NCI-H2171 (cell line): Measurements from ENCODE around the gene SH3RF3.

Experiments used
- DNase-seq: peaks from one replicate; lab custom pipeline; 2025; lab: John Stamatoyannopoulos, UW

SH3RF3 gene

DNA sequence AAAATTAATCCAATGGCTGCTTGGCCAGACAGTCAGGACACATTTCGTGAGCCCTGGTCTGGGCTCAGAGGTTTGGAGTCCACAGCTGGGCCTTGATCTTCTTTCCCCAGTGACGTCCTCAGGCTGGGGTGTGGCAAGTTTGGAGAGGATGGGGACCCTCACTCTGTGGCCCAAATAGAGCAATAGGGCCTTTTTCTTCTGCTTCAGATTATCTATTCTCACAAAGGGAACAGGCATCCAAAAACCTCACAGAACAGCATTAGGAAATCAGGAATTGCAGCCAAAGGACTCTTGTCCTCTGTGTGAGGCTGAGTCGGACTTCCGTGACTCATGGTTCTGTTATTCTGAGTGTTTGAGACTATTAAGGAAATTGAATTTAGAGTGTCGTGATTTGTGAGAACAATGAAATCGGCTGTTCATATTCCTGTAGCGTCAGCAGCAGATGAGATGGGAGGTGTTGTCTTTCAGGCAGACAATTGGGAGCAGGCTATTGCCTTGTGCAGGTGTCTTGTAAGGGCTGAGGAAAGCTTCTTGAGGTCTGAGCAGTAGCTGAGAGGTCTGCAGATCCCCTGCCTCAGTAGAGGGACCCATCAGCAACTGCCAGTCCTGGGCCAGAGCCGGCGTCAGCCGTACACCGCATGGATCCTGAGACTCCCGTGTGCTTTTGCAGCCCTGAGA, 113.8 kb downstream of the SH3RF3 start:
- DNase-seq: no peak

DNA sequence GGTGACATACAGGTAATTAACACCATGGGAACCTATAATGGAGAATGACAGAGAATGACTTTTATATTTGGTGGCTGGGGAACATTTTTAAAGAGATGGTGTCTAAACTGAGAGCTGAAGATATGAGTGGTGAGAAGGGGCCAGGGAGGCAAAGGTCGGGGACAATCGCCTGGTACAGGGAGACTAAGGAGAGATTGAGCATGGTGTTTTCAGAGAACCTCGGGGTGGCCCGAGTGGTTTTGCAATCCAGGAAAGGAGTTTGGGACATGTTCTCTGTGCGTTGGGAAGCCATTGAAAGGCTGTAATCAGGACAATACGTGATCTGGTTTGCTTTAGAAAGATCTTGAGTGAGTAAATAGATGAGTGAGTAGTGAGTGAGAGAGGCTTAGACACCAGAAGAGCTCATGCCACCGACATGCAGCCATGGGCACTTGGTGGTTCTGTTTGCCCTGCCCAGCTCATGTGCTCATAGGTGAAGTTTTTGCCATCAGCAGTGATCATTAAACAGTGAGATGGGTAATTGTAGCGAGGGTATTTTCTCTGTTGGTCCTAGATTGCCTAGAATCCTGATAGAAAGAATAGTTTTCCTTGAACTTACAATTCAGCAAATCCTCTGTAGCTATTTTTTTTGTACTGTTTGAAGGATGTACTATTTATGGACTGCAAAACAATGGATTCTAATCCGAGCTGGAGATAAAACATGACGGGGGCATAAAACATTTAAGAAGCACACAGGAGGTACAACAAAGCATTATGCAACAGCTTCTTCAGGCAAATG, 114.7 kb downstream of the SH3RF3 start:
- DNase-seq: no peak

DNA sequence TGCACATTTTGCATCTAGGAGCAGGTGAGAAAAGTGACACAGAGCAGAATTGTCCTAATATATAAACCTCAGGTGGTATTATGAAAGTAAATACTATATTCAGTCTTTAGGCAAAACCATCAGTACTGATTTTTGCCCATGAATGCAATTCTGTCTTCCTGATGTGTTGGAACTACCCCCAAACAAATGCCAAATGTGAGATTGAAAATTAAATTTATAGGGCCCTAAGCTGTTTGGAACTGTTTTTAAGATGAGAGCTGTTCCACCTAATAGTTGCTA, 115.2 kb downstream of the SH3RF3 start:
- DNase-seq: no peak

DNA sequence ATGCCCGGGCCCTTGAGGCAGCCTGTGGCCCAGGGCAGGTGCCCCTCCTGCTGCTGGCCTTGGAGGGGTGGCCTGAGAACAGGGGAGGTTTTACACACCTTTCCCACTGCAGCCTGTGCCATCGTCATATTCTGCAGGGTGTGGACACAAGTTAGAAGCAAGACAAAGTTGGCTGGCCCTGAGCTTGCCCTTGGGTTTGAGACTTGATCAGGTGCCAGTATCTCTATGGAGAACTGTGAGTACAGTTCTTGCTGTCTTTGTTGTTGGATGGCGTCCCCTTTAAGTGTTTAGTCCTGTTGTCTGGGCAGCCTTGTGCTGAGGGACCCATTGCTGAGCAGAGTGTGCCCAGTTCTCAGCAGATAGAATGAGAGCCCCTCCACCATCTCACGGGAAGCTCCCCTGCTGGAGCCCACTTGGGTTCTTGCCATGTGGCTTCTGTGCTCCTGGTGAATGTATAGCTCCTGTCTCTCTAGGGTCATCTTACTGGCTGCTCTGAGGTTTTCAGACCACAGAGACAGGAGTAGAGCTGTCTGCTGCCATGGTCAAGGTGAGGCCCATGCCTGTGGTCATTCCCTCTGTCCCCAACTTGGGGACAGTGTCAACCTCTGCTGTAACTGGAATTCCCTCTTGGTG, 115.9 kb downstream of the SH3RF3 start:
- no peak for DNase-seq

DNA sequence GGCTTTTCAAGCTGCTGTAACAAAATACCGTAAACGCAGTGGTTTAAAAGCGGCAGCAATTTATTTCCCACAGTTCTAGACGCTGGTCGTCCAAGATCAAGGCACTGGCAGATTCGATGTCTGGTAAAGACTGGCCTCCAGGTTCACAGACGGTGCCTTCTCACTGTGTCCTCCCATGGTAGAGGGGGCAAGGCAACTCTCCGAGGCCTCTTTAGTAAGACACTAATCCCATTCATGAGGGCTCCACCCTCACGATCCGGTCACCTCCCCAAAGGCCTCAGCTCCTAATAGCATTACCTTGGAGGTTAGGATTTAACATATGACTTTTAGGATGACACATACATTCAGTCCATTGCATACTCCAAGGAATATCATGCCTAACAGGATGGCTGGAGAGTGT, 117.2 kb downstream of the SH3RF3 start:
- no peak for DNase-seq

DNA sequence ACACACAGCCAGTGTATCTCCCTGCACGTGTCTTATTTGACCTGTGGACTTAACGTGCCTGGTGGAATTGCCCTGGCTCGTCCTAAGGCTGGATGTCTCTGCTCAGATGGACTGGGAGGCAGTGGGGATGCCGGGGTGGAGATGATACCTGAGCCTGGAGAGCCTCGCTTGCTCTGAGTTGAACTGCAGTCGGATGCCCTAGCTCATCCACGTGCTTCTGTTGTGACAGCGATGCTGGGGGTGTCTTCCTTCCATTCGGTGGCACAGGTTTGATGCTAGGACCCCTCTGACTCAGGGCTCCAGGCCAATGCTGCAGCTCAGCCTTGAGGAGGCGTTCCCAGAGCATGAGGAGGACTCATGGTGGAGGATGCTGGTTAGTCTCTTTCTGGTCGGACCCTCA, 117.6 kb downstream of the SH3RF3 start:
- no peak for DNase-seq

DNA sequence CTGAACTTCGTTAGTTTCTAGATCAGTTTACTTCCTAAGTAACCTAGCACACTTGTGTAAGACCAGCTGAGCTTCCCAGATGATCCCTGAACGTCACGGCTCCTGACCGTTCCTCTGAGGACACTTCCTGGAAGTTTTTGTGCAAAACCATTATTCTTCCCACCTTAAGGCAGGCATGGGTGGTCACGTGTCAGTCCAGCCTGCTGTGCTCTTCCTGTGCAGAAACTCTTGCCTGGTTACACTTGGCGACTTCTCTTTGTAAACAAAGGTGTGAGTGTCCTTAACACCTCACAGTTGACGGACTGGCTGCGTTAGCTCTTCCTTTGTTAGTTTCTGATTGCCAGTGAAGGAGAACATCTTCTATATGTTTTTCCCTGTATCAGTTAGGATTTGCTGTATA, 118.3 kb downstream of the SH3RF3 start:
- DNase-seq: no peak

DNA sequence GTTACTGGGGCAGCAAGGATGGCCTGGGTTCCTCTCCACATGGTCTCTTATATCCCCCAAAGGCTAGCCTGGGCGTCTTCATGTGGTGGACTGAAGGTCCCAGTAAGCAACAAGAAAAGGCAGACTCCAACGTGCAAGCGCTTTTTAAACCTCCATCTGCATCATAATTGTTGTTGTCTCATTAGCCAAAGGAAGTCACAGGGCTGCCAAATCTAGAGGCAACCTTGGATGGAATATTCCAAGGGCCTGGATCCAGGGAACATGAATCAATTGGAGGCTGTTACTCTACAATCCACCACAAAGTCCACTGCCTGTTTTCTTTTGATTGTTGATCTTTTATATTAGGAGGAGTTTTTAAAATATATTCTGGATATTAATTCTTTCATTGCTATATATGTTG, 118.8 kb downstream of the SH3RF3 start:
- no peak for DNase-seq

DNA sequence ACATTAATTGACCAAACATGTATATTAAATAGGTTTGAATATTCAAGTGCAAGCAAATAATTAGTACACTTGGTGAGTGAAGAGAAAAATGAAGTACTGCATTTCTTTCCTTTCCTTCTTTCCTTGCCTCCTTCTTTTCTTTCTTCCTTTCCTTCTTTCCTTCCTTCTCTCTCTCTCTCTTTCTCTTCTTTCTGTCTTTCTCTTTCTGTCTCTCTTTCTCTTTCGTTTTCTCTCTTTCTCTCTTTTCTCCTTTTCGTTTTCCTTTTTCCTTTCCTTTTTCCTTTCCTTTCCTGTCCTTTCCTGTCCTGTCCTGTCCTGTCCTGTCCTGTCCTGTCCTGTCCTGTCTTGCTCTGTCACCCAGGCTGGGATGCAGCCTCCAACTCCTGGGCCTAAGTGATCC, 119.6 kb downstream of the SH3RF3 start:
- no peak for DNase-seq

DNA sequence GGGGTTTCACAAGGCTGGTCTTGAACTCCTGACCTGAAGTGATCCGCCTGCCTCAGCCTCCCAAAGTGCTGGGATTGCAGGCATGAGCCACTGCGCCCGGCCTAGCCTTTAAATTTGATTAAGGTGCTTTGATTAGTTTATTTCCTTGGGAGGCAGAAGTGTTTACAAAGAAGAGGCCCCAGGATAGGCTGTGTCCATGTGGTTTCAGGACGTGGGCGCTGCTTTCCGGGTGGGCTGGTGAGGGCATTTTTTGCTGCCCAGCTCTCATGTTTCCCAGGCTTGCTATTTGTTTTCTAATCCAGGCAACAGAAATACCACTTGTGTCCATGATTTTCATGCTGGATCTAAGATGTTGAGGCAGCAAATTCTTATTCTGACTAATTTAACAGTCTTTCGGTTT, 124.2 kb downstream of the SH3RF3 start:
- DNase-seq: no peak

DNA sequence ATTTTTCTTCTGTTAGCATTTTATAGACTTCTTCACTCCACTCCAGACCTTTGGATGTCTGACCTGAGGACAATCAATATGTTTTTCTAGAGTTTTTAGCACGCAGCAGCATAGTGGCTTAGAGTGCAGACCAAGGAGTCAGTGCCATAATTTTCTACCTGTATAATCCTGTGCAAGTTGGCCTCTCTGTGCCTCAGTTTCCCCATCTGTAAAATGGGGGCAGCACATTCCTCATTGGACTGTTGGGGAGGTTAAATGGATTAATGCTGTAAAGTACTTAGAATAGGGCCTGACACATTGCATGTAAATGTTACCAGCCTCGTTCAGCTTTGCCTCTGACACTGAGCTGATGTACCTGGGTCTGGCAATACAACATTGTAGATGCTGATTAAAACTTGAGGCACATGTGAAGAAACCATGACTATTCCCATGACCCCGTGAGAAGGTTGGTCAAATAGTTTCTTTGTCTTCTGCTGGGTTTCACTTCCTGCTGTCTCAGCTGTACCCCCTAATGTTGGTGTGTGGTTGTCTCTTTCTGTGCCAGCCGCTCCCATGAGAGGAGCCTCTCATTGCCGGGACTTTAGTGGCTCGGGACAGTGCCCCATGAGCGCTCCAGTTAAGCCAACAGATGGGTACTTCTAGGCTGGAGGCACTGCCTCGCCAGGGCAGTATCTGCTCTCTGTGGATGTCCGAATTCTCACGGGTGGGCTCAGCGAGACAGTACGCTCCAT, 125.3 kb downstream of the SH3RF3 start:
- DNase-seq: no peak

DNA sequence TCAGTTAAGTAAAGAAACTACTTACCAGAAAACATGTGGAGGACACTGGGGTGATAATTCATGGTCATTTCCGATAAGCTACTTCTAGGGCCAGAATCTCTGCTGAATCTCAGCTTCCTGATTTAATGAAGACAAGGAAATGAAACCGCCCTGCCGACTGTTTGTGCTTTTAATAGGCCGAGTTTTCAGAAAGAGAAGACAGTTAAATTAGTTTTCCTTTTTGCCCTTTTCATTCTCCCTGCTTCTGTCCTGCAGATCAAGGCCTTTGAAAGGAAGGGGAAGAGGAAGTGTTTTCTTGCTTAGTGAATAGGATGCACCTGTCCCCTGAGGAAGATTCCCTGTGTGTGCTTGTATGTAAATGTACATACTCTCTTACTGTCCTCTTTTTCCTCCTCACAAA, 126.6 kb downstream of the SH3RF3 start:
- DNase-seq: no peak

DNA sequence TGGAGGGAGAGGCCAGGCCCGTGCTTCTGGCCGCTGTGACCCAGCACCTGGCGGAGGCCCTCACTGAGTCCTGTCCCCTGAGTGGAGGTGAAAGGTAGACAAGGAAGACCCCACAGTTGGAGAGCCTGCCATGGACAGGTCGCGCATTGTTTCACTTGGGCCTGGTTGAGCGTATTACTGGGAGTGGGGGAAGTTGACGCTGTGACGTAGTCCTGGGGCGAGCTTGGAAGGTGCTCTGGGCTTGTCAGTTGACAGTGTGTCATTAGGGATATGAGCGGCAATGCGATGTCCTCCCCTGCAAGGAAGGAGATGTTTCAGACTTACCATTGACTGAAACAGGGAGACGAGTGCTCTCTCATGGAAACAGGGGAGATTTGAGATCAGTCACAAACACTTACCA, 127.1 kb downstream of the SH3RF3 start:
- no peak for DNase-seq

DNA sequence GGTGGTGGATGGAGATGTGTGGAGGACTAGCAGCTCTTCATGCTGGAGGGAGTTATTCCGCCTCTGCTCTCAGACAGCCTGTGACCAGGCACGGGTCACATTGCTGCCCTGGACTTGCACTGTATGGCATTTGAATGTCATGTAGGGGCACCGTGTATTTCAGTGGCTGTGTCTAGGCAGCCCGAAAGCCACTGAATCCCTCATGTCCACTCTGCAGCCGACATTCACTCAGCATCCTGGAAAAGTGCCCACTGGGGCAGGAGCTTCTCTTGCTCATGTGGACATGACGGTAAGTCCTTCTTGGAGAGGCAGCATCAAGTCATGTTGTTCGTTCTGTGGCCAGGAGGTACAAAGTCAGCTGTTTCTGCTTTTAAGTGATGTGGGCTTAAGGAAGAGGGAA, 127.9 kb downstream of the SH3RF3 start:
- no peak for DNase-seq

DNA sequence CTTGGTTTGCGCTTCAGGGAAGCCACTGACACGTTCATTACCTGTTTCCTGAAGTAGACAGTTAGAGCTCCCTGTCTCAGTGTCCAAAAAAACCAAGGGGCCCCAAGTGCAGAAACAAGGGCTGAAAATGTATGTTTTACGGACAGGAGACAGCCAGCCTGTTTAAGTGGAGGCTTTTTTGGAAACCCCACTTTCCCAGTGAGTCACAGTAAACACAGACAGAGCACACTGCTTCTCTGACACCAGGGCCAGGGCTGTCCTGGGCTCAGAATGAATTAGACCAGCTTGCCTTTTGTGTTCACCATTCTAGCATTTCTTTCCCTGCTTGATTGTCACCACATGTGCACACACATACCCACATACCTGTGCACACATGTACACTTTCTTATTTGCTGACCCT, 128.6 kb downstream of the SH3RF3 start:
- no peak for DNase-seq

DNA sequence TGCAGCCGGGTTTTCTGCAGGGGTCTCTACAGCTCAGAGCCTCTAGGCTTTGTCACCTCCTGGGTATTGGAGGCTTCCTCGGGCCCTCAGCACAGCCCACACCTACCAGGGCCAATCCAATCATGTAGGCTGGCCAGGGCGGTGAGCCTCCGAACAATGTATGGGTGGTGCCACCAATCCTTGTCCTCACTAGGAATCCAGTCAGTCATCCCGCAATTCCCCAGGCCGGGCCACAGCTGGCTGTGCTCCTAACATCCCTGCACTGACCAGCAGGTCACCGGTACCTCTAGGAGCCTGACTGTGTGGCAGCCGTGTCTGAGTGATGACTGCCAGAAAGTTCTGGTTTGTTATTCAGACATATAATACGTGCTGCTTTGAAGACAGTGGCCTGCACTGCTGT, 129.4 kb downstream of the SH3RF3 start:
- no peak for DNase-seq

DNA sequence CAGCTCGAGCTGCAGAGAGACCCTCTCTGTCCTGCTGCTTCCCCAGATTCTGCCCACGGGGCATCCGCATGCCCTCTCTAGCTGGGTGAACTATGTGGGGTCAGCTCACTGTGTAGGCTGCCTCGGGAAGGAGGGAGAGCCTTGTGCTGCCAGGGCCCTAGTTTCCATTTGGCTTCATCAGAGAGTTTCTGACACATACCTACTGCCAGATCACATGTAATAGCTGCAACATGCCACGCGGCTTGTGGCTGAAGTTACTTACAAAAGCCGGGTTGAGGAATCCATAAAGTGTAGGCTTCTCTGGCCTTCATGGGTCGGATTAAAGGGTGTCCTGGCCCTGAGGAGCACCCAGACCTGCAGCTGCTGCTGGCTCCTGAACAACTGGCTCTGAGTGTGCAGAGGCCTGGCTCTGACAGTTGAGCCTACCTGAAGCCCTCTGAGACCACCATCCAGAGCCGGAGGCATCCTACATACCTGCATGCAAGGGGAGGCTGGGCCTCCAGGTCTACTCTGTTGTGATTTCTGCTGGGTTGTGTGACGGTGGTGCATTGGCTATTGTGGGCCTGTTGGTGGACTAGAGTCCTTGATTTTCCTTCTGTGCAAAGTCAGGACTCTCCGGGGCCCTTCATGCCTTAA, 130.0 kb downstream of the SH3RF3 start:
- no peak for DNase-seq

DNA sequence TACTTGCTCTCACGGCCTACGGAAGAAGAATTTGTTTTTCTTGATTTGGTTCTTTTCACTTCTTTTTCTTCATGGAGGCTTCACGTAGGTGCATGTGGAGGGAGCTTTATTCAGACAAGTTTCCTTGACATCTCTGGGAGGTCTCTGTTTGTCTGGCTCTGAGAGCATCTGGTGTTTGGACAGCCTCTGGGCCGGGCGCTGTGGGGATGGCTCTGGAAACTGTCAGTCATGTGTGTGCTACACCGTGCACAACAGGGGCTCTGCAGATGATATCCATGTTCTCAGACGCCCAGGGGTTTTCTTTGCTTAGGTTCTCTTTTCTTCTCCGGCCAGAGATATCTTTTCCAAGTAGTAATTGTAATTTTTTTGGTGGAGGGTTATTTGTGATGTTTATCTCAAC, 130.7 kb downstream of the SH3RF3 start:
- DNase-seq: no peak

DNA sequence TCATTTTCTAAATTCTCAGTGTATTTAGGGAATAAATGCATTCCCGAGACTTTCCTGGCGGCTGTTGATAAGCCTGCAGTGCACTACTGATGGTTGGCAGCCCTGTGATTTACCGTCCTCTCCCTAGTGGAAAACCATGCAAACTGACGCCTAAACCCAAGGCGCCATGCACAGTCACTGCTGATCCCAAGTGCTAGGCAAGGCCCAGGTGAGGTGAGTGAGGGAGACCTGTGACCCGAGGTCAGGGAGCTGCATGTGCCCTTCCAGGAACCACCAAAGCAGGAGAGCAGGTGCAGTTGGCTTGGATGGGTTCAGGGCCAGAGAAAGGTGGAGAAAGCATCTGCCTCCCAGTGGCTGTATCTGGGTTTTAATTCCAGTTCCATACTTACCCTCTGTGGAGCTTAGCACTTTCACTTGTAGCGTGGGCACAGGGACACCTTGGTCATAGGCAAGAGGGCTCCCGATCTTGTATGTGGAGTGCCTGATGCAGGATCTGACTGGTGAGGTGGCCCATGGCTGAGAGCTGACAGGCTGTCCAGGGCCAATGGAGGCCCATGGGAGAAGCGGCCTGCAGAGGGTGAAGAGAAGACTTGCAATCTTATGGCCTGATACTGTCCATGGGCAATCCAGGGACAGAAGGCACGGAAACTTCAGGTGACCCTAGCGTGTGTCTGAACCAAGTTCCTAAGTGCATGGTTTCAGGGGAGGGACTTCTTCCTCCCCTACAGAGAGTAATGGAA, 131.3 kb downstream of the SH3RF3 start:
- DNase-seq: no peak

DNA sequence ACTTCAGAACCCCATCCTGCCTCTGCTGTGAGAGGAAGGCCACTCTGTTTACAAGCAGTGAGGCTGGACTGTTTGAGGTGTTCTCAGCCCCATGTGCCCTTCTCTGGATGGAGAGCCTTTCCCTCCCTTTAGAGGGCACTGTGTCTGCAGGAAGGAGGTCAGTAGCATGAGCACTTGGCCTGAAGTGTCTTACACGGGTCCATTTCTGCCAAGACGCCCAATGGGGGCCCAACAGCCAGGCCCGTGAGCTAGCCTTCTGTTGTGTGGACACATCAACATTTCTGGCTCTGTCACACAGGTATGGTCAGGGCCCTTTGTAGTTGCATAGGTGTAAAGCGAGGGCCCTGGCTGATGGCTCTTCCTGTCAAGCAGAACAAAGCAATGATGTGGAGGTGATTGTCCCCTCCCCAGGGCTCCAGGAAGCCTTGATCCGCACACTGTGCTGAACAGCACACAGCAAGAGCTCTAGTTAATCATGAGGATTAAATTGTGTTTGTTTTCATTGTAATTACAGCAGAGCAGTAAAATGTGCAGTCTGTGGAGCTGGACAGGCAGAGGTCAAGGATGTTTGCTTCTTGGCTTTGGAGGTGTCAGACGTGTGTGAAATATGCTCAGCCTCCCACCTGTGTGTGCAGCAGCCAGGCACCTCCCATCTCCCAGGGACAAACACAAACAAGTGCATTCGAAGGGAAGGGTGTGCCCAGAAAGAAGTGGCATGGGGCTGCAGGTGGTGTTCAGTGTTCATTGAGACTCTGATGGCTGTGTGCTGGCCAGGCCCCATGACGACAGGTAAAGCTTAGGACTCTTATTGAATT, 132.1 kb downstream of the SH3RF3 start:
- no peak for DNase-seq
